ENCODE measurements around the gene FARP1.
"Not testable (repeated sequence)": the region's sequence is repeated elsewhere in the genome, so short reads cannot be mapped to it uniquely, and the experiment has no call there.

Gene FARP1

DNA sequence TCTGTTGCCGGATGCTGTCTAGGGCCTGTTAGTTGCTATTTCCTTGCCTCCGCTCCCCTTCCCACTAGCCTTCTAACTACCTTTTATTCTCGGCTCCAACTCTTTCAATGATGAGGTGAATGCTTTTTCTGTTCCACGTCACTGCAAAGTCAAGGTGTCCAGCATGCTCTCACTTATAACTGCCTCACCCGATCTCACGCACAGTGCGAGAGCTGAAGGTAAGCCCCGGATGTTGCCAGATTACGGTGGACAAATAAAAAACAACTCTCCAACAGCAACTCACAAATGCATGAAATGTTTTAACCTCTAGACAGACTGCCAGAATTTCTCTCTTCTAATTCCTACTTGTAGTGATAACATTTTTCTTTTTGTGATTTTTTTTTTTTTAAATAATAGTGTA is 264.1 kb downstream of the FARP1 start:
- no peak for FAIRE-seq

DNA sequence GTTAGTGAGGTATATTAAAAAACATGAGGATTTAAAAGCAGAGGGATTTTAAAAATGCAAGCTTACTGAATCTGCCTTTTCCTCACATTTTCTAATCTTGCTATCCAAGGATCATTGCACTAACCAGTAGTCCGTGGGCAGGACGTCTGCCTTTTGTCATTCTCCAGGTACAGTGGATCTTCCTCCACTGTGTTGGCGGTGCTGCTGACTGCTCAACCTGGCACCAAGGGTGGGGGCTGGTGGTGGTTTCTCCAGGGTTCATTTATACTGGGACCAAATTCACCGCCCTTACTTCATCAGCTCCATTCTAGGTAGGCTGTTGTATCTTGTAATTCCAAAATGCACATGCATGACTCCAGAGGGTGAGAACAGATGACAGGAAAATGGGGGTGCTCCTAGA is 264.7 kb downstream of the FARP1 start:
- no peak for FAIRE-seq

DNA sequence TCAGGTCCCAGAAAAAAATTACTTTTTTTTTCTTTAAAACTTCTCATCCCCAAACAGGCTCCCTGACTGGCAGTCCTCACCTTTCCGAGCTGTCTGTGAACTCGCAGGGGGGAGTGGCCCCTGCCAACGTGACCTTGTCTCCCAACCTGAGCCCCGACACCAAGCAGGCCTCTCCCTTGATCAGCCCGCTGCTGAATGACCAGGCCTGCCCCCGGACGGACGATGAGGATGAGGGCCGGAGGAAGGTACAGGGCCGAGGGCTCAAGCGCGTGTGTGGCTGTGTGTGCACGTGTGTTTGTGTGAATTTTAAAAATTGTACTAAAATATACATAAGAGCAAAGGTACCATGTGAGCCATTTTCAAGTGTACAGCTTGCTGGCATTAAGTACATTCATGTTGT is 266.4 kb downstream of the FARP1 start:
- FAIRE-seq: no peak

DNA sequence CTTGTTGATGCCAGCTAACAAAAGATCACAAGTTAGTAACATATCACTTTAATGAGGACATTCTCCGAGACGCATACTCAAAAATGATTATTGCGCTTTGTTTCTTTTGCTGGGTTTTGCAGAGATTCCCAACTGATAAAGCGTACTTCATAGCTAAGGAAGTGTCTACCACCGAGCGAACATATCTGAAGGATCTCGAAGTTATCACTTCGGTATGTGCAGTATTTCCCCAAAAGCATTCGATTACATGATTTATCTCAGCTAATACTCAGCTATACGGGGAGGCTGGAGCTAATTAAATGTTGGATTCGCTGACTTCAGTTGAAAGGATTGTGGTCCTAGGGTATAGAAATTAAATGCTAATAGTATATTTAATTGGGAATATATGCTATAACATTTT is 267.7 kb downstream of the FARP1 start:
- FAIRE-seq: no peak

DNA sequence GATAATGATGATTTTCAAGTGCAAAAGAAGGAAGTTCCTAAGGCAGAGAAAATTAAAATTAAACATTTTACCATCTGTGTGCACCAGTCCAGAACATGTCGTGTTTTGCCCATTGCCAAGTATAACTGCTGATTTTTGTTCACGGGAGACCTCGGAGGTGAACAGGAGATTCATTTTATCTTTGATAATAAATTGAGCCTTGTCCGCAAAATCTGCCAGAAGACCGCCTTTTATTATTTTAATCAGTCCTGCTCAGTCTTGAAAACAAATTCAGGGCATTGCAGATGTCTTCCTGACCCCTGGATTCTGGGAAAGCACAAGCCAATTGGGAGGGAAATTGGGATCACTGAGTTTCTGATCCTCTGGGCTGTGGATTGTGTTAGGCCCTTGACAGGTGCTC is 268.1 kb downstream of the FARP1 start:
- no peak for FAIRE-seq

DNA sequence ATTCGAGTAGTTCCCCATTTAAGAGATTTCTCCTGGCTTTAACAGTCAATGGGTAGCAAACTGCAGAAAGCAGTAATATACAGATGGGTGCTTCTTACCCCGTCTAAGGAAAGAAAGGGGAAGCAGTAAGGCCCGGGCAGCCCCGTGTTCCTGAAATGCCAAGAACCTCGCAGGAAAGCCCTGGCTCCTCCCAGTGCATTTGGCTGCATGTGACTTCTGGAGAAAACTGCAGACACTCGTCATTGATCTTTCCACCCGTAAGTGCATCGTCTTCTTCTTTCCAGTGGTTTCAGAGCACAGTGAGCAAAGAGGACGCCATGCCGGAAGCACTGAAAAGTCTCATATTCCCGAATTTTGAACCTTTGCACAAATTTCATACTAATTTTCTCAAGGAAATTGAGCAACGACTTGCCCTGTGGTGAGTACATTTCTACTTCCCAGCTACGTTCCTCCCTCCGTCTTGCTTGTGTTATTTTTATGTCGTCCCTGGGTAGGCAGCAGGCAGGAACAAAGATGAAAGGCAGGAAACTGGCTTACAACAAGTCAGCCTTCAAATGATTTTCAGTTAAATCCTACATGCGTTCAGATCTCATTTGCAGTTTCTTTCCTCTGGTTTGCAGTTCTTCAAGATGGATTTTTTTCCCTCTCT is 268.8 kb downstream of the FARP1 start:
- FAIRE-seq: no peak

DNA sequence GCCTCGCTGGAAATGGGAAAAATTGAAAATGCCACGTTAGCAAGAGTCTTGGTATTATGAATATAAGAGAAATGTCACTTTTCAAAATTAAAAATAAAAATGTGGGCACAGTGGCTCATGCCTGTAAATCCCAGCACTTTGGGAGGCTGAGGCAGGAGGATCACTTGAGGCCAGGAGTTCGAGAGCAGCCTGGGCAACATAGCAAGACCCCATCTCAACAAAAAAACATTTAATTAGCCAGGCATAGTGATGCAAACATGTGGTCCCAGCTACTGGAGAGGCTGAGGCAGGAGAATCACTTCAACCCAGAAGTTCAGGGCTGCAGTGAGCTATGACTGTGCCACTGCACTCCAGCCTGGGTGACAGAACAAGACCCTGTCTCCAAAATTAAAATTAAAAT is 270.4 kb downstream of the FARP1 start:
- FAIRE-seq: not testable (repeated sequence)

DNA sequence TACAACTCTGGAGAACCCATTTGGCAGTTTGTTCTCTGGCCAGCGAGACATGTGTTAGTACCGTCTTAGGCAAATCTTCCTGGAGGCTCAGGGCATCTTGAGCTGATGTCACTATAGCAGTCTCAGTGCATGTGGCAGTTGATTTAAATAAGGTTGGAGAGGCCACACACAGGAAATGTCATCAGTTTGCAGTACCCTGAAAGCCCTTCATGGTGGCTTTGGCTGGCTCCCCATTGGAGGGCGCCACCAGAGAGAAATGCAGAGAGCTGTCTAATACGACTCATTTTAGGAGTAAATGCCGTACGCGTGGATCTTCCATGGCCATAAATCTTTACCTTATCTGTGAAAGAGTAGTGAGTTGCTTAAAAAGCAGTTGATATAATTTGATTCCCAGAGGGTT is 270.9 kb downstream of the FARP1 start:
- FAIRE-seq: no peak

DNA sequence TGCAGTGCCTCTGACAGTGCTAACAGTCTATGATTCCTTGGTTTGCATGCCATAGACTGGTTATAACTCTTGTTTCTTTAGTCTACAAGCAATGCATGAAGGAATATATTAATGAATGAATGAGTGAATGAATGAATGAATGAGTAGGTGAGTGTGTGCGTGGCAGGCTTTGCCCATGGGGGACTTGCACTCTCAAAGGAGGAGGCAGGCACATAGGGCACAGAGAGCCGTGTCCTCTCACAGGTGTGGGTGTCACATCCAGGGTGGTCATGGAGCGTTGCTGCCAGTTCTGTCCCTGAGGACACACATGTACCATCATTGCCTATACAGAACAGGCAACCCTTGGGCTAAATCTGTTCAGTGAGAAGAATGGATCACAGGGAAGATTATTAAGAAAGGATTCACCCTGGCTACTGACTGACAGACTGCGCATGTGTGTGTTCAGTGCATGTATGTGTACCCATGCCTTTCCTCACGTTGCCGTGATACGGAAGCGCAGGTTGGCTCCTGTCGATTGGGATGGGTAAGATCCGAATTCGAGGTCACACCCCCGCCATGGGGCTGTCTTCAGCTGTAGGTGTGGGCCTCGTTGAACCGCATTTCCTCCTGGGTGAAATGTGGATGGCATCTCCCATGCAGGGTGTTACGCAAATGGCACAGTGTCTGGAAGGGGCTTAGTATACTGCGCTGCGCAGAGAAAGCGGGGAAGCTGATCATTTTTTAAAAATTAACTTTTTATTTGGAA is 272.6 kb downstream of the FARP1 start:
- no peak for FAIRE-seq

DNA sequence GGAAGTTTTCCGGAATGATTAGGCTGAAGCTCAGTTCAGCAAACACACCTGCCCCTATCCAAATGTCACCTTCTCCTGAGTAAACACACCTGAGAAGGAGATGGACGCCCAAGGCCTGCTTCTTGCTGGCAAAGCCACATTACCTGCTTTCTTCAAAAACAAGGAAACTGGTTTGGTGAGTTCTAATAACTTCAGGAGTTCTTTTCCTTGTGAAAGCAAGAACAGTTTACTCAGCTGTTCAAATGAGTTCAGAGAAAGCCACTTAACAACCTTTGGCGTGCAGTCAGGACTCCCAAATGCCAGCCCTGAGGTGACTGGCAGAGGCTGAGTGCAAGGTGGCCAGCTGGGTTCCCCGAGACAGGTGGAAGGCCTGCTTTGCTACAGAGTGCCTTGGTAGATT is 273.5 kb downstream of the FARP1 start:
- no peak for FAIRE-seq

DNA sequence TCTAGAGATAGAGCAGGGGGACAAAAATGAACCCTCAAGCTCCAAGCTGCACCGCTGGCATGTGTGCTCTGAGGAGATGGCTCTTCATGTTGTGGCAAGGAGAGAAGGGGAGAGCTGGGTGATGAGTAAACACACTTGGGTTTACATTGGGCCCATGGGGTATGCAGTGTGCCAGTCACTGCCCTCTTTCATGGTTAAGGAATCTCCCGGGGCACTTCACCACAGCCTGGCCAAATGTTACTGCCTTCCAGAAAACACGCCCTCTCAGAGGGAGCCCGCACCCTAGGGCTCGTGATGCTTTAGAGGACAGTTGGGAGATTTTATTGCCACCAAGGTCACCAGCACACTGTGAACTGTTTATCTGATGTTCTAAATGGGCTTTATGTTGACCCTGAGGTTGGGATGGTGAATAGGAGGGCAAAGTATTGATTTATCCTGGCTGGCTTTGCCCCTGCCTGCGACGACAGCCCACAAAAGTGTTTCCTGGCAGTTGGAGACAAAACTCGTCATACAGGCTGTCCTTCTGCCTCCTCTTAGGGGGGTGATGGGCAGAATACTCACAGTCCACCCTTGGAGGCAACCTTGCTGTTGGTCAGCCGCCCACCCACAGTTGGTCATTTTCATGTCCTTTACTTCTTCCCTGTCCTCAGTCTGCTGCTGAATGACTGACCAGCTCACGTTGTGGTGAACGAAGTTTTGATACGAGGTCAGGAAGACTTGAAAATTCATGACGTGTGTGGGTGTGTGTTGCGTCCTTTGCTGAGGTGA is 277.1 kb downstream of the FARP1 start:
- no peak for FAIRE-seq

DNA sequence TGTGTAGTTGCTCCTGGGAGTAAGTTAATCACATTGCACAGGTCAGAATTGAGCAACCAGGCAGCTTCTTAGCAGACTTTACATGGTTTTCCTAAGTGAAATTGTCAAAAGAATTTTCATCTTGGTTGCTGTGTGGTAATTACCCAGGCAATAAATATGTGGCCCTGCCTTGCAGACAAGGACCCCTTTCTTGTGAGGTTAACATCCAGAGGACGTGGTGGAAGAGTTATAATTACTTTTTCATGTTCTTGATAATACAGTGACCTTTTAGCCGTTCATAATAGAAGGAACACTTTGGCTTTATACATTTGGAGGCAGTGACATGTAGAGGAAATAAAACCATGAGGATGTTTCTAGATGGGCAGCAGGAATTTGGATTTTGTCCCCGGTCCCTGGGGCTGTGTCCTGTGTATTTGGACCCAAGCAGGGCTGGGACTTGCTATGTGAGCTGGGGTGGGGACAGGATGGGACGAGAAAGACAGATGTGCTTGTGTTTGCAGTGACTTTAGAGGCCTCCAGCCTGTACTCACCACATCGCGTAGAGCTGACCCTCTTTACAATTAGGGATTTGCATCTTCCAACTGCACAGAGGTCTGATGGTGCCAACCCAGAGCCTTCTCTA is 277.8 kb downstream of the FARP1 start:
- FAIRE-seq: no peak

DNA sequence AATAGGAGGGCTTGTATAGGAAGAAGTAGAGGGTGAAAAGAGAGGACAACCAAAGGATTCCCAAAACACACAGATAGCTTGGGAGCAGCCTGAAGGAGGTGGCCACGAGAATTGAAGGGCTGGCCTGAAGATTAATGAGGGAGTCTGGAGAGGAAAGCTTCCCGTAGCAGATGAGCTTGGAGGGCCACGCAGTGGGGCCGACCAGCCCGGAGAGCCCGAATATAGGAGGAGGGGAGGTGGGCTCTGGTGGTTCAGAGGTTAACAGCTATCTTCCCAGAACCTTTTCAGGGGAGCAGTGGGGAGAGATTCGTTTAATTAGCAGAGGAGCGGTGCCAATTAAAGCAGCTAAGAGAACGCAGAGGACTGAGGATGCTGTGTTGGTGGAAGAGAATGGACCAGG is 279.2 kb downstream of the FARP1 start:
- FAIRE-seq: no peak

DNA sequence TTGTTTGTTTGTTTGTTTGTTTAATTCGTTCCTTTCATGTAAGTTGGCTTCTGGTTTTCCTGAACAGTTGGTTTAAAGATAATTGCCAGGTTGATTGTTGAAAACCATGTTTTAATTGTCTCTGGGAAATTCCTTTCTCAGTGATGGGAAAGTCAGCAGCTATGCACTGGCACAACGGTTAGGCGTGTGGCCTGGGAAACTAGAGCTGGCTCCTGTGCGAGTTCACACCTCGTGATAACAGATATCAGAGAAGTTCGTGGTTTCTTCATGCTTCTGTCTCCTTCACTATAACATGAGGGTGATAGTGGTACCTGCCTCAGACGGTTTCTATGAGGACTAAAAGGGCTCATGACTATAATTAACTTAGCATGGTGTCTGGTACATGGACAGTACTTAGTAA is 280.5 kb downstream of the FARP1 start:
- FAIRE-seq: no peak

DNA sequence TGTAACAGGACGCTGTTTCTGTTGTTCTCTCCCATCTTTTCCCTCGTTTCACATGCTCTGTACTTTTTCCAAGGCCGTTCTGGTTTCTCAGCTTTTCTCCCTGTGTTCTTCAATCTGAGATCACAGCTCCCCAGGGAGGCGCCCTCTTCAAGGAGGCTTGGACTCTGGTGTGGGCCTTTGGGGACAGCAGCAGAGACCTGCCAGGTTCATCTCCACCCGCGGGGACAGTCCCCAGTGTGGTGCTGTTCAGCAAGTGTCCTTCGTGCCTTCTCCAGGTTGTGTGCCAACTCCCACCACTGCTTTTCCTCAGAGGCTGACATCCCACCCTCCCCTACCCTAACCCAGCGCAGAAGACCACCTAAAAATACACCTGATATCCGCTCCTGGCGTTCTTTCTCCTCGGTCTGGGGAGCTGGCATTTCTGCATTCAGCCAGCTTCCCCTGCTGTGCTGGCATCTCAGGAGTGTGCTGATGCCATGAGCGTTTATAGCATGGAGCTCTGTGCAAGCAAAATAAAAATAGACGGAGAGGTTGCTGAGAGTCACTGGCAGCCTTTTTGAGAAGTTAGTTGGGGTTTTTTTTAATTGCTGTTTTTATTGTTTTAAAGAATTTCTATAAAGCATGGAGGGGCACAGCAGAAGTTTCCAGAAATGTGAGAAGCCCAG is 284.6 kb downstream of the FARP1 start:
- FAIRE-seq: no peak

DNA sequence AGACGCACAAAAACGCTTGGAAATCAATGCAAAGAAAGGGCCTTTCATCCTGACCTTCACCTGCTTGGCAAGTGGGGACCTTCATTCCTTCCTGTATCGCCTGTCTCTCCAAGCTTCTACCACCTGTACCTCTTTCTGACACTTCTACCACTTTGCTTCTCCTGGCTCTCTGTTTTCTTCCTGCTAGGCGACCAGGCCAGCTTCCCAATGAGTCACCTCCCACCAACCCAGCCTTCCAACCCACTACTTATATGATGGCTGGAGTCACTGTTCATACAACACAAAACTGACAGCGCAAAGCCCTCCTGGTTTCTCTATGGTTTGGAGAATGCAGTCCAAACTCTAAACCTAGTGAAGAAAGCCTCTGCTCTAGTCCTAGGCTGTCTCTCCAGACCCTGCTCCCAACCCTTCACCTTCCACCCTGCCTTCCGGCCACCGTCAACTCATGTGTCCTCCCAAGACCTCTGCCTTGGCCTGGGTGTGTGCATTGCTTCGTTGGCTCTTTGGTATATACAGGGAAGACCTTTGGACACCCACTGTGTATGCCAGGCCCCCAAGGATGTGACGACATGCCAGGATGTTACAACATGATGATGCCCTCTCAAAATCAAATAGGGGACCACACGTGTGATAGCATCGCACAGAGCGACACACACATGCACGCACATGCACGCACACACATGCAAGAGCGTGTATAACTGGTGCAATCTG is 285.5 kb downstream of the FARP1 start:
- FAIRE-seq: no peak

DNA sequence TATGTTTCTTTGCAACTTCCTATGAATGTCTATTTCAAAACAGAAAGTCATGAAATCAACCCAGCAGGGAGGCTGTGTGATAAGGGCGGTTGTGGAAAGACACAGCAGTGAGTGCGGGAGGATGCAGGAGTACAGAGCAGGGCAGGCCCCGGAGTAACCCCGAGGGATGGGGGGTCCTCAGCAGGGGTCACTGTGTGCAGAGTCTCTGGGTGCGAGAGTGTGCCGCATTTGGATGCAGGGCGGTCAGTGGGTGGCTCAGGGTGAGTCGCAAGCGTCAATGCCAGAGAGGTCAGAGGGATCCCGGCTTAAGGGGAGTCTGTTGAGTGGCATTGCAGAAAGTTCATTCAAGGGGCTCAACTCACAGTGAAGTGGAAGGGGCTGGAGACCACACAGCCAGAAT is 286.2 kb downstream of the FARP1 start:
- FAIRE-seq: no peak

DNA sequence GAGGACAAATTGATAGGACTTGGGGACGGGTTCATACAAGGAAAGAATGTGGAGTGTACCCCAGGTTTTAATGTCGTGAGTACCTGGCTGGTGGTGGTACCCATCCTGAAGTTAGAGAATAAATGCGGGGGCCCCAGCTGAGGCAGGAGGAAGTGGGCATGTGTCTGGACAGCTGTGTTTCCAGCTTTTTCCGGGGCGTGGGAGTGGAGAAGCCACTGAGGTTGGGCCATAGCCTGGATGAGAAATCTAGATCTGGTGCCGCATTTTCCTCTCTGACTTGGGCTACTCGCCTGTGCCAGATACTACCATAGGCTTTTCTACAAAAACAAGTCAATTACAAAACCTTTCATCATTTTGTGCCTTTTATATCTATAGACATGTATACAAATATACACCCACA is 286.6 kb downstream of the FARP1 start:
- FAIRE-seq: no peak

DNA sequence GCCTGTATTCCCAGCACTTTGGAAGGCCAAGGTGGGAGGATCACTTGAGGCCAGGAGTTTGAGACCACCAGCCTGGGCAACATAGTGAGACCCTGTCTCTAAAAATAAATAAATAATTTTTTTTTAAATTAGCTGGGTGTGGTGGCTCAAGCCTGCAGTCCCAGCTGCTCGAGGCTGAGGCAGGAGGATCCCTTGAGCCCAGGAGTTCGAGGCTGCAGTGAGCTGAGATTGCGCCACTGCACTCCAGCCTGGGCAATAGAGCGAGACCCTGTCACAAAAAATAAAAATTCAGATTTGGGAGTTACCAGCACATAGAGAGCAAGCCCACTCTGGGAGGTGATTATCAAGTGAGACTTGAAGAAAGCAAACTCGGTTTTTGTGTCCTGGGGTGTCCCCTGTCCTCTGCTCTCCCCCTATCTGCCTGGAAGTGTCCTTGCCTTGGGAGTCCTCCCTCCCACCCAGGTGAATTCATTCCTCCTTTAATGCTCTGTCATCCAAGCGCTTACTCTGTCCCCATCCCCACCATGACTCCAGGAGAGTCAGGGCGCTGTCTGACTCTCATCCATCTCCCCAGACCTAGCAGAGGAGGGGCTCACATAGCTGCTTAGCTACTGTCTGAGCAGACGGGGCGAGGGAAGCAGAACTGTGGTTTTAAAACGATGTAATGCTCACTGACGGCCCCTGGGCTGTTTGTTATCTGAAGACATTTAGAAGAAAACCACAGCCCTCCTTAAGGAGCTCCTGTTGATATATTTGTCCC is 287.3 kb downstream of the FARP1 start:
- FAIRE-seq: no peak

DNA sequence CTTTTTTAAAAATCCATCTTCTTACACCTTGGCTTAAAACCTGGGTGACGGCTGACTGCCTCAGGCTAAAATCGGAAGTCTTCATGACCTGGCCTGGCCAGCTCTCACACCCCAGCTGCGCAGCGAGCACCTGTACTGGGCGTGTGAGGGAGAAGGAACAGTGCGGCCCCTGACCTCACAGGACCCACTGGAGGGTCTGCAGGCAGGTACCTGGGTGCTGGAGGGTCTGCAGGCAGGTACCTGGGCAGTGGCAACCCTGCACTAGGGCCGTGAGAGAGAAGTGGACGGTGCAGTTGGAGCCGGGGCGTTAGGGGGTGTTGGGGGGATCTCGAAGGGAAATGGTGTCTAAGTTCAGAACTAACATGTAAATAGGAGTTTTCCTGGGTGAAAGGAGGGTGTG is 289.7 kb downstream of the FARP1 start:
- no peak for FAIRE-seq

DNA sequence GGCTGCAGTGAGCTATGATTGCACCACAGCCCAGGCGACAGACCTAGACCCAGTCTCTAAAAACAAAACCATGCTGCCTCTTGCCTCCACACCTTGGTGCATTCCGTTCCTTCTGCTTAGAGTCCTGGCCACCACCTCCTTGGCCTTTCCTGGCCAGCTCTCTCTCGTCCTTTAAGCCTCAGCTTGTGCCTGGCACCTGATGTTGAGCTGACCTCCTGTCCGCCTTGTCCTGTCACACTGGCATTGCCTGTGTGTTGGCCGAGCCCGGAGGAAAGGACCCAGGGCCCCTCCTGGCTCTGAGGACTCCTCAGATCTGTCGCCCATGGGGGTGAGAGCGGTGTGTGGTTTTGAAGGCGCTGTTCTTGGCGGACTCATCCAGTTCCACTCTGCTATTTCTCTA is 290.8 kb downstream of the FARP1 start:
- no peak for FAIRE-seq

DNA sequence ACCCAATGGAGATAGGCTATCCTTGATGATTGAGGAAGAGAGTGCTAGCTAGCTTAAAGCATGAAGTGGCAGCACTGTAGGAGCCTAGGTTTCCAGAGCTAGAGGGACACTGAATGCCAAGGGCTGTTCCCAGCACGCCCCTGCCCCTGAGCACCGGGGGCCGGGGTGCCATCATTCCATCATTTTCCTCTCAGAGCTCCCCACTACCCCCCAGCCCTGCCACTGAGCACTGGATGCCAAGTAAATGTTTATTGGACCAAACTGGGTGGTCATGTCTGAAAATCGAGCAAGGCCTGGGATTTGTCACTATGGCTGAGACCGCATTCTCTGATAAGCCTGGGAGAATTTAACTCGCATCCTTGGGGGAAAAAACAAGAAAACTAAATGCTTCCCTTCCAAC is 291.2 kb downstream of the FARP1 start:
- no peak for FAIRE-seq

All from G401.6 (cell line).